Tibial artery (tissue), 4 donors: ENCODE measurements around the gene TMEM47.

Experiments used
- DNase-seq, 2 donors: peaks; one replicate each; pipeline ENCODE4 v3.0.0-alpha.2; 2019
- H3K27ac ChIP-seq, 2 donors: fragments of 200-600 bp; sonication (generic) in 1 of 2; 1 replicate in 1 of 2; 2 replicates in 1 of 2; pipeline ENCODE4 v1.5.1; 2018 to 2019; ENCODE audit warnings: mild to moderate bottlenecking in 1 of 2
- H3K27me3 ChIP-seq, 2 donors: fragments of 200-600 bp; sonication (generic) in 1 of 2; one replicate each; pipeline versions ENCODE4 v1.5.1 to v1.6.0; 2016 to 2019
- H3K36me3 ChIP-seq, 3 donors: fragments of 200-600 bp; sonication (generic) in 2 of 3; one replicate each; pipeline ENCODE4 v1.5.1; 2016 to 2019; ENCODE audit warnings: mild to moderate bottlenecking in 2 of 3
- H3K4me1 ChIP-seq, 4 donors: fragments of 200-600 bp; sonication (generic) in 2 of 4; 1 replicate in 3 of 4; 2 replicates in 1 of 4; pipeline ENCODE4 v1.5.1; 2016 to 2019
- H3K4me3 ChIP-seq, 2 donors: fragments of 200-600 bp; sonication (generic) in 1 of 2; 1 replicate in 1 of 2; 2 replicates in 1 of 2; pipeline ENCODE4 v1.5.1; 2018 to 2019; ENCODE audit warnings: mild to moderate bottlenecking in 2 of 2
- H3K9me3 ChIP-seq, 3 donors: fragments of 200-600 bp; sonication (generic) in 1 of 3; one replicate each; pipeline ENCODE4 v1.5.1; 2016 to 2019
- CTCF ChIP-seq, 2 experiments: fragments of 200-600 bp in 1 of 2; fragments of 450-650 bp in 1 of 2; IDR thresholded peaks; one replicate each; pipeline ENCODE4 v1.5.1; 2017 to 2019; ENCODE audit warnings: antibody characterized with exemption in 2 of 2, mild to moderate bottlenecking in 1 of 2, moderate library complexity in 1 of 2
- intact Hi-C: fragments of 100-400 bp; cut with DNase I; formaldehyde crosslinking; loops from one replicate; pipeline ENCODE4 v1.15.0; 2023; ENCODE audit warnings: low total_unique reads

Gene TMEM47

DNA sequence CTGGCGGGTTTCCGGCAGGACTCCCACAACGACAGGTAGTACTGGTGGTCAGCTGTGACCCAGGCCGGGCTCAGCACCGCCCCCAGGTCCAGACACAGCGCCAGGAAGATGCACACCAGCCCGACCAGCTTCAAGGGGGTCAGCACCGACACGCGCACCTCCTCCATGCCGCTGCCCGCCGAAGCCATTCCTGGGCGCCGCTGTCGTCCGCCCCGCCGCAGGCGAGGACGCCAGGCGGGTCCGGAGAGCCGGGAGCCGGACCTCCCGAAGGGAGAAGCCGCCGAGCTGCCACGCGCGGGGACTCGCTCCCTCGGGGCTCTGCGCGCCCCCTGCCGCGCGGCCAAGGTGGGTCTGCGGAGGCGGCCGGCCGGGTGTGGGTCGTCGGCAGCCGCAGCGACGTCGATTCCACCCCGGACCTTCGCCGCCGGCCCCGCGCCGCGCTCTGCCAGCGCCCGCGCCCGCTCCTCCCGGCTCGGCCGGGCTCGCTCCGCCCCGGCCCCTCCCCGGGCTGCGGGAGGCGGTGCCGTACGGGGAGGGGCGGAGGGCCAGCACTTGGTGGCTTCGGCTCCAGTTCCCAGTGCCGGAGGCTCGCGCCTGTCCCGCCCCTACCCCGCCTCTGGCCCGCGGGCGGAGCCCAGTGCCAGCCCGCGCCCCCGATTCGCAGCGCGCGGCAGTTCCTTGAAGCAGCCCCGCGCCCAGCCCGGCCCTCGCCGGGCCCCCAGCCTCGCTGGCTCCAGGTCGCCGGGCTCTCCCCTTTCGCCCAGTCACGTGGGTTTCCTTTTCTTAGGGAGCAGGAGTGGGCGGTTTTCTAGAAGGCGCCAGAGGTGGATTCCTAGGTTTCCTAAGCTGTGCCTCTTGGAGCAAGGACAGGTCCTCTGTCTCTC is at the start of gene TMEM47:
TMEM47 (minus strand) TSS at position 444 of the 884 bp plus-strand sequence; CDS start at position 188, 256 bp downstream.
- H3K4me1 ChIP-seq: peaks cover 0 to 5% (median 0%) of the 10 kb centered on the region in 4 donors

GRCh38 chrX:34687095-34687494 is 30.0 kb upstream of the TMEM47 start:
- no peak for TF ChIP-seq CTCF (IDR thresholded peaks at IDR 0.05)
- intact Hi-C loops: no loop called here
- no peaks in the 10 kb centered on the region for H3K36me3 ChIP-seq
- H3K4me1 ChIP-seq: no peaks in the 10 kb centered on the region
- peaks cover 0 to 15% (median 14%) of the 10 kb centered on the region in 3 donors for H3K9me3 ChIP-seq
- H3K27ac ChIP-seq: no peak overlapping the region
- H3K4me3 ChIP-seq: no peak overlapping the region
- no peak for DNase-seq
- H3K27me3 ChIP-seq: no peaks in the 10 kb centered on the region

More for the DNA sequence above, at the start of gene TMEM47:
- H3K36me3 ChIP-seq: no peaks in the 10 kb centered on the region
- intact Hi-C loops: no loop called here
- no peaks in the 10 kb centered on the region for H3K27me3 ChIP-seq
- H3K27ac ChIP-seq: peak within 1 kb of the TSS; percentile 78 to 90
- peak; percentile 51 to 86 for DNase-seq
- no peaks in the 10 kb centered on the region for H3K9me3 ChIP-seq
- no peak for TF ChIP-seq CTCF (IDR thresholded peaks at IDR 0.05)
- peak within 1 kb of the TSS; percentile 61 to 78 for H3K4me3 ChIP-seq

DNA sequence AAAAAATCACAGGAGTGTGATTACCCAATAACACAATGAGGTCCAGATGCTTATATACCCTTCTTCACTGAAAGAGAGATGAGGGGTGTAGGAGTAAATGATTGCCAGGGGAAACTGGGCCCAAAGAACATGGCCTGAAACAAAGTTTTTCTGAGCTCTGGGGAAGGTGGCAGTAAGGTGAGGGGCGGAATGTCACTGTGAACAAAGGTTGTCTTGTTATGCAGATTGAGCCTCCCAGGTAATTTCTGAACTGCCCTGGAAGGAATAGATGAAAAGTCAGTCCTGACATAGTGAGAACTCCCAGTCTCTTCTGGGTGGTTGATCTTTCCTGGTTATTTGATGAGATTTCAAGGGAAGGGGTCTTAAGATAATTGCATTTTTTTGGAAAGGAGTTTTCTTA is 2.5 kb upstream of the TMEM47 start:
- Histone ChIP-seq H3K4me1 (peaks cover 0 to 5% (median 0%) of the 10 kb centered on the region in 4 donors), H3K36me3 (no peaks in the 10 kb centered on the region), H3K9me3 (no peaks in the 10 kb centered on the region), H3K27ac (no peak overlapping the region), H3K4me3 (no peak overlapping the region), H3K27me3 (no peaks in the 10 kb centered on the region)
- DNase-seq: no peak
- TF ChIP-seq CTCF (IDR thresholded peaks at IDR 0.05): no peak
- intact Hi-C loops: no loop called here

DNA sequence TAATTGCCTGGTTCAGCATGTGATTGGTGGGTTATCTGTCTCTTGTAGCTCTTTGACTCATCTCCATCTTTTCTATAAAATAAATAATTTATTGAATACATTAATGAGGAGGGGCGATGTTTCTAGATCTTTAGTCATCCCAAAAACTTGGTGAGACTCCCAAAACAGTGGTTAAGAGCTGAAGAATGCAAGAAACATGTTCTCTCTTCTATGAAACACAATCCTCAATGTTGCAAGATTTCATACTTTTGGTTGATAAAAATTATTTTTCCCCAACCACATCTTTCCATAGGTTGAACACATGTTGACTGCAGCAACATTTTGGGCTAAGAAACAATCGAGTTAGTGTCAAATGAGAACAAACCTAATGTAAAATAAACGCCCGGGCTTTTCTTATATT is 1.2 kb upstream of the TMEM47 start:
- intact Hi-C loops: no loop called here
- no peak for TF ChIP-seq CTCF (IDR thresholded peaks at IDR 0.05)

GRCh38 chrX:34657726-34658070 is 613 bp upstream of the TMEM47 start:
- Histone ChIP-seq H3K4me1 (peaks cover 0 to 5% (median 0%) of the 10 kb centered on the region in 4 donors), H3K27me3 (no peaks in the 10 kb centered on the region), H3K9me3 (no peaks in the 10 kb centered on the region), H3K4me3 (peak overlapping the region; percentile 61 to 78), H3K27ac (peak overlapping the region; percentile 78 to 90), H3K36me3 (no peaks in the 10 kb centered on the region)
- TF ChIP-seq CTCF (IDR thresholded peaks at IDR 0.05): no peak
- DNase-seq: no peak
- intact Hi-C loops: no loop called here

More for the DNA sequence above, 1.2 kb upstream of the TMEM47 start:
- Histone ChIP-seq H3K27ac (no peak overlapping the region), H3K4me3 (no peak overlapping the region), H3K9me3 (no peaks in the 10 kb centered on the region), H3K4me1 (peaks cover 0 to 5% (median 0%) of the 10 kb centered on the region in 4 donors), H3K27me3 (no peaks in the 10 kb centered on the region), H3K36me3 (no peaks in the 10 kb centered on the region)
- DNase-seq: no peak
